OCI-M1 (cell line): ENCODE data around the gene UQCR11.

ENCODE experiments used
- DNase-seq: peaks from one replicate; lab custom pipeline; 2025; lab: John Stamatoyannopoulos, UW

The UQCR11 gene

GRCh38 chr19:1590641-1591397, 14.4 kb downstream of the UQCR11 start:
- DNase-seq: peak; percentile 40

- no peak for DNase-seq
These were observed 17.4 kb downstream of the UQCR11 start for GRCh38 chr19:1587872-1588271.

DNA sequence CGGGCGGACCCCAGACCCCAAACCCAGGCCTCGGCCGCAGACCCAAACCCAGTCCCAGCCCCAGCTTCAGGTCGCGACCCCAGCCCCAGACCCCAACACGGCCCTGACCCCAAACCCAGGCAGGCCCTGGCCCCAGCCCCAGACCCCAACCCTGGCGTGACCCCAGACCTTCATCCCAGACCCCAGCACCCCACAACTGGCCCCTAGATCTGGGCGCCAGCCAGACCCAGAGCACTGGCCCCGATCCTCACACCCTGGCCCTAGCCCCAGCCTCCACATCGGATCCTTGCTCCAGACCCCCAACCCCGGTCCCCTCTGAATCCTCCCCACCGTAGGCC, 20.1 kb downstream of the UQCR11 start:
- no peak for DNase-seq

DNA sequence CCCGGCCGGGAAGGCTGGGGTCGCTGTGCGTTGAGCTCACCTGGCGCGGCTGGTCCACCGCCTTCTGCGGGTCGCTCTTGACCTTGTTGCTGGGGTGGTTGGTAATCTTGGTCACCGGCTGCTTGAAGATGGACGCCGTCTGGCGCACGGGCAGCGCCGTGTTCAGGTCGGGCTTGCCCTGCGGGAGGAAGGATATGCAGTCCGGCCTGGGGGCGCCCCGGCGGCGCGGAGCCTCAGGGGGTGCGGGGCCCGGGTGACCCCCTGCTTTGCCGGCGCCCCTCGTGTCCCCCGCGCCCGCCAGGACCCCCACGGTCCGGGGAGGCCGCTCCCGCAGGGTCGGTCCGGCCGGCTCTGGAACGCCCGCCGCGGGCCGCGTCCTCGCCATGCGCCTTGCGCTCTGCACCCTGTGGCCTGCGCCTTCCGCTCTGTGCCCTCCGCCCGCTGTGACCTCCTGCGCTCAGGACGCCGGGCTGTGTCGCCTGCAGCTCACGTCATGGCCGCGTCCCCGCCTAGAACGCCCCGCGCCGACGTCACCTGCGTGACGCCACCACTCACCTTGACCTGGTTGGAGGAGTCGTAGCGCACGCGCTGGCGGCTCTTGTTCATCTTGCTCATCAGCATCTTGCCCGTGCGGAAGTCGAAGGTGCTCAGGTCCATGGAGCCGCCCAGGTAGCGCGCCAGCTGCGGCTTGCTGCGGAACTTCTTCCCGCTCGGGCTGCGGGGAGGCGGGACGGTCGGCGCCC, 20.6 kb downstream of the UQCR11 start:
- DNase-seq: no peak

DNA sequence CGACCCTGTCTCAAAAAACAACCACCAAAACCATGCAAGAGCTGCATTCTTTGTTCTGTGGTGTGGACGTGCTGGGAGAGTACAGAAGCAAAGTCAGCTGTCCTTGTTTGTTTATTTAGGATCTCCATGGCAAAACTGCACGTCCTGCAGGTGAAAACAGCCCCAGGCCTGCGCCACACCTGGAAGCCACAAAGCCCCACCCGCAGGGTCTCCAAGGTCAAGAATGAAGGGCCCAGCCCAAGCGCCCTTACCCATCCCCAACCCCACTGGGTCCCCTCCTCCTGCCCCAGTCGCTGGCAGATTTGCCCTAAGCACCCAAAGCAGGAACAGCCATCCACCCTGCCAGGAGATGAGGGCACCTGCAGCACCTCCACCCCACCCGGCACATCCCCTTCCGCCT, 23.1 kb downstream of the UQCR11 start:
- no peak for DNase-seq

GRCh38 chr19:1580957-1581356, 24.3 kb downstream of the UQCR11 start:
- DNase-seq: no peak

DNA sequence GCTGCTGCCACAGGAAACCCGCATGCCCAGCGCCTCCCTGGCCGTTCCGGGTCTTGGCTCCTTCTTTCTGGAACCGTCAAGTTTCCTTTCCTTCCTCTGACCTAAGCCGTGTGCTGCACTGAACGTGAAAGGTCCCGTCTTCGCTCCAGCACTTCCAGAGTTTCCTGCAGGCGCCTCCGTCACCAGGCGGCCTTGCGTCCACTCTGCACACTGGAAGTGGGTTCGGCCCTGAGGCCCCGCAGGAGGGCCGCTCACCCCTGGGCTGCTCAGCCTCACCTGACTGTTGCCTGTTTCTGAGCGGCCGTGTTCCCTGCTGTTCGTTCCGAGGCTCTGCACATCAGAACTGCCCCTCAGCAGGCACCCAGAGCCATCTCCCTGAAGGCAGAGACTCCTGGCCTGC, 24.9 kb downstream of the UQCR11 start:
- no peak for DNase-seq

- DNase-seq: no peak
These were observed 26.0 kb downstream of the UQCR11 start for GRCh38 chr19:1579222-1579621.

DNA sequence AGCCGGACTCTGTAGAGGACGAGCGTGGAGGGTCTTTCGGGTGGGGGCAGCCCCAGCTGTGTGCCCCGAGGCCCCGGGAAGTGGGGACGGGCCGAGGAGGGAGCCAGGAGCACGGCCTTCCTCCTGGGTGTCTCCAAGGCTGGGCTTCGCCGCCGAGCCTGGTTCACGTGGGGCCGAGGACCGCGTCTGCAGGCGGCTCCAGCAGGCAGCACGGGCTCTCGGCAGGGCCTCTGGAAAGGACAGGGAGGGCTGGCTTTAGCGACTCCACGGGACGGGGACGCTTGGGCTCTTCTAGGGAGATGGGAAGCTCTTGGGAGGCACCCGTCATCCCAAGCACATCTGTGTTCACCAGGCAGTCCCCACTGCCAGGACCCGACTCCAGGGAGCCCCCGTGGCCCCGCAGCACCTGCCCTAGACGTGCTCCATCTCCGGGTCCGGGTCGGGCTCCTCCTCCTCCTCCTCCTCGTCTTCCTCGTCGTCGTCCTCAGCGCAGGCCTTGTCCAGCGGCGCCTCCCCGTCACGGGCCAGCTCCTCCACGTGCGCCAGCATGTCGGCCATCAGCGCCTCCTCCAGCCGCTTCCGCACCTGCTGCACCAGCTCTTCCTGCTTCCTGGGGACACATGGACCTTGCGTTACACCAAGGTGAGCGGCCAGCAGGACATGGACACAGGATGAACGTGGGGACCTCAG, 27.2 kb downstream of the UQCR11 start:
- DNase-seq: no peak

DNA sequence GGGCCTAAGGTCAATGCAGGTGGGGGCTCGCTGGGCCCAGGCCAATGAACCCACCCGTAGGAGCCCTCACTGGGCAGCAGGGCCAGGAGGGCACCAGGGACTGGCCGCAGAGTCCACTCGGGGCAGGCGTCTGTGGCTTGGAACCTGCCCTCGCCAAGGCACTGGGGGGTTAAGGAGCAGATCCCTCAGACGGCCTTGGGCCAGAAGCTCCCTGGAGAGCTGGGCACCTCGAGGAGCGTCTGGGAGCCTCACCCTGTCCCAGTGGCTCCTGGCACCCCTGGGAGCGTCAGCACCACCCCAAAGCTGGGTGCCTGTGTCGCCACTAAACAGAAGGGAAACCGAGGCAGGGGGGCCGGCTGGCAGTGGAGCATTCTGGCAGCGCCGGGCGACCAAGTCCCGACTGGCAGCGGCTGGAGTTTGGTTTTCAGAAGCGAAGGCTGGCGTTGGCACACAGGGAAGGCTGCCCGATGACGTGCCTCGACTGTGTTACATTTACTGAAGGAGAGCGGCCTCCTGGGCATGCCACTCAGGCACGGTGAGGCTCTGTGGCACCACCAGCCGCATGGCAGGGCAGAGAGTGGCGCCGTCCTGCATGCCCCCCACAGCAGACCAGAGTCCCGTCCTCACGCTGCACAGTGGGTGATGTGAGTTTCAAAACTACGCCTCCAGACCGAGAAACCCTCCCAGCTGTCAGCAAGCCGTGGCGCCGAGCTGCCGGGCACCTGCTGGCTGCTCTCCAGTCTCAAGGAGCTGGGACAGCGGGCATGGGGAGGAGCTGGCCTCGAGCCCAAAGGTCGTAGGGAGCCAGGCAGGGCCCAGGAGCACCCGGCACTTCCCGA, 28.0 kb downstream of the UQCR11 start:
- no peak for DNase-seq

GRCh38 chr19:1576242-1577089, 28.8 kb downstream of the UQCR11 start:
- DNase-seq: no peak

- no peak for DNase-seq
These were observed 29.7 kb downstream of the UQCR11 start for GRCh38 chr19:1575323-1576241.

DNA sequence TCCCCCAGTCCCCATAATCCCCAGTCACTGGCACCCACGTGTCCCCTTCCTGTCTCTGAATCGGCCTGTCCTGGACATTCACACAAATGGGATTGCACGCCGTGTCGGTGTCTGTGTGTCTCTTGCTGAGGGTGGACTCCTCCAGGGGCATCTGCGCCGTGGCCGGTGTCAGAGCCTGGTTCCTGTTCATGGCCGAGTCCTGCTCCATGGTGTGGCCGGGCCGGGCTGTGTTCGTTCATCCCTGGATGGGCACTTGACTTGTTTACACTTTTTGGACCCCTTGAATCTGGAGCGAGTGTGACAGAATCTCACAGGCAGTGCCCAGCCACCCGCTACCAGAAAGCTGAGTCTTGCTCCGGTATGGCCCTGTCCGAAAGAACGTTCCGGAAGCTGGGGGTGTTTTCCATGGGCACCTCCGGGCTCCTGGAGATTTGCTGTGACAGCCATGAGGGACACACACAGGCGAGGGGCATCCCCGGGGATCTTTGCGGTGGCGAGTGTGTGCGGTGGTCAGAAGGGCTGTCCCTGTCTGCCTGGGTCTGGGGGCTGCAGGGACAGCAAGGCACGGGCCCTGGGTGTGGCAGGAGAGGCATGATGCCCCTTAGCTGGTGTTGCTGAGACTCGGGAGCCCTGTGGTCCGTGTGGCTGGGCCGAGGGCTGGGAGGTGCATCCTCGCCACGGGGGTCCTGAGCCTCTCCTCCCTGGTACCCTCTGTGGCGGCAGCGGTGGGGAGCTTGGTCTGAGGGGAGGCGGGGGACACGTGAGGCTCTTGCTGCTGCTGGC, 30.7 kb downstream of the UQCR11 start:
- DNase-seq: no peak

DNA sequence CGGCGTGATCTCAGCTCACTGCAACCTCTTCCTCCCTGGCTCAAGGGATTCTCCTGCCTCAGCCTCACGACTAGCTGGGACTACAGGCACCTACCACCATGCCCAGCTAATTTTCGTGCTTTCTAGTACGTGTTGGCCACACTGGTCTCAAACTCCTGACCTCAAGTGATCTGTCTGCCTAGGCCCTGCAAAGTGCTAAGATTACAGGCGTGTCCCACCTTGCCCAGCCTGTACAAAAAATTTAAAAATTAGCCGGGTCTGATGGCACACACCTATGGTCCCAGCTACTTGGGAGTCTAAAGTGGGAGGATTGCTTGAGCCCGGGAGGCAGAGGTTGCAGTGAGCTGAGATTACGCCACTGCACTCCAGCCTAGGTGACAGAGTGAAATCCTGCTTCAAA, 32.5 kb downstream of the UQCR11 start:
- no peak for DNase-seq

GRCh38 chr19:1571358-1571757, 33.9 kb downstream of the UQCR11 start:
- no peak for DNase-seq

GRCh38 chr19:1570836-1571235, 34.4 kb downstream of the UQCR11 start:
- DNase-seq: no peak

GRCh38 chr19:1569997-1570396, 35.3 kb downstream of the UQCR11 start:
- no peak for DNase-seq

DNA sequence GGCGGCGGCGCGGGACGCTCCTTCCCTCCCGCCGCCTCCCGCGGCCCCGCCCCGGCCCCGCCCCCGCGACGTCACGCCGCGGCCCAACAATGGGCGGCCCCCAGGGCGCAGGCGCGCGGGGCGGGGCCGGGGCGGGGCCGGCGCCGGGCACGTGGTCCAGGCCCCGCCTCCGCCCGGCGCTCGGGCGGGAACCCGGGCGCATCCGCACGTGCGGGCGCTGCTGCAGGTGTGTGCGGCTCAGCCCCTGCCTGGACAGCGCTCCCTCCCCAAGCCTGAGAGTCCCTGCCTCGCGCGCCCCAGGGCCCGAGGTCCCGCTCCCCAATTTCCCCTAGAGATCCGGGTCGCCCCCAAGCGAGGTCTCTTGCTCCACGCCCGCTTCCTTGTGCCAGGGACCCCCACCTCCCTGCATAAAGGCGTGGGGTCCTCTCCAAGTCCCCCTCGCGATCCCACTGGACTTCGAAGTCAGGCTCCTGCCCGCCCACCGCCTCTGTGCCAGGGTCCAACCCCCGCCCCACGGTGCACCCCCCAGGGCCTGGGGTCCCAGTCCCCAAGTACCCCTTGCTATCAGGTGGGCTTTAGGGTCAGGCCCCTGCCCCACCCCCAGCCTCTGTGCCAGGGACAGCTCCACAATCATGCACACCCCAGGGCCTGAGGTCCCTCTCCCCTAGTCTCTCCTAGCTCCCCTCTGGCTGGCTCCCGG, 36.8 kb downstream of the UQCR11 start, which contains the start of gene MEX3D:
MEX3D (minus strand) TSS at position 6 of the 700 bp plus-strand sequence. CDS start 267 bp downstream, outside the sequence.
- DNase-seq: peak; percentile 70

GRCh38 chr19:1567848-1568227, 37.4 kb downstream of the UQCR11 start:
- no peak for DNase-seq
